Thyroid gland (tissue), 4 donors: ENCODE data around the gene CIROP. TPM values are rescaled to one million over a fixed set of nuclear protein-coding genes. Genes with fewer than 3 reads are reported as not detected.
A peak's percentile ranks its signal among the peaks of the same experiment; 100 is the strongest.

ENCODE experiments used
- DNase-seq, 2 donors: peaks; one replicate each; pipeline ENCODE4 v3.0.0-alpha.2; 2019
- H3K27ac ChIP-seq, 3 donors: fragments of 200-600 bp; sonication (generic); 1 replicate in 2 of 3; 2 replicates in 1 of 3; pipeline ENCODE4 v1.5.1; 2016 to 2019; ENCODE audit warnings: mild to moderate bottlenecking in 1 of 3, moderate library complexity in 1 of 3
- H3K27me3 ChIP-seq: fragments of 200-600 bp; sonication (generic); one replicate; pipeline ENCODE4 v1.5.1; 2019
- H3K36me3 ChIP-seq, 2 donors: fragments of 200-600 bp; sonication (generic); one replicate each; pipeline ENCODE4 v1.5.1; 2016 to 2019
- H3K4me1 ChIP-seq, 2 donors: fragments of 200-600 bp; sonication (generic); one replicate each; pipeline ENCODE4 v1.5.1; 2017 to 2019
- H3K4me3 ChIP-seq, 3 donors: fragments of 200-600 bp; sonication (generic); replicated peaks in 1 of 3; 1 replicate in 2 of 3; 2 replicates in 1 of 3; pipeline ENCODE4 v1.5.1; 2016; ENCODE audit warnings: mild to moderate bottlenecking in 1 of 3
- H3K9me3 ChIP-seq: fragments of 200-600 bp; sonication (generic); one replicate; pipeline ENCODE4 v1.5.1; 2017
- CTCF ChIP-seq, 6 experiments: fragments of 200-600 bp in 3 of 6; fragments of 450-650 bp in 3 of 6; sonication (generic) in 3 of 6; IDR thresholded peaks; one replicate each; pipeline ENCODE4 v1.5.1; 2016 to 2019; ENCODE audit warnings: antibody characterized with exemption in 6 of 6, mild to moderate bottlenecking in 2 of 6, inconsistent platforms in 1 of 6, moderate library complexity in 1 of 6
- POLR2A ChIP-seq, 2 donors: fragments of 450-650 bp; IDR thresholded peaks; one replicate each; pipeline ENCODE4 v1.6.1; 2017; ENCODE audit warnings: antibody characterized with exemption in 2 of 2, mild to moderate bottlenecking in 2 of 2, moderate library complexity in 1 of 2
- WGBS, 2 donors: methylation state at CpG; one replicate each; pipeline ENCODE4 v1.1.5; 2017; 5-methylcytosine and 5-hydroxymethylcytosine counted together
- intact Hi-C: fragments of 100-400 bp; cut with DNase I; formaldehyde crosslinking; loops from one replicate; pipeline ENCODE4 v1.15.1; 2023
- total RNA-seq, 4 donors: library from RNA; depleted of rRNA; stranded (reverse); fragments of >200 nt; gene quantifications; one replicate each; pipeline ENCODE4 v1.2.3, GENCODE V29; 2016

The CIROP gene
- total RNA-seq, 4 donors from 2014 or later, result 0.11 TPM; not detected in 3

- intact Hi-C loops, result loop anchor here (10.0 kb wide), 1 partner anchor 168 kb away; no protein-coding TSS in a partner anchor
- Histone ChIP-seq H3K4me3 (no peak overlapping the region), H3K9me3 (no peaks in the 10 kb centered on the region), H3K27ac (no peak overlapping the region), H3K36me3 (peaks cover 0 to 16% of the 10 kb centered on the region in 2 donors), H3K27me3 (no peaks in the 10 kb centered on the region), H3K4me1 (peaks cover 0 to 8% of the 10 kb centered on the region in 2 donors)
- TF ChIP-seq POLR2A (IDR thresholded peaks at IDR 0.05), result no peak
- TF ChIP-seq CTCF (IDR thresholded peaks at IDR 0.05), result no peak
- WGBS, 2 donors, result 84 to 87% methylated on average over 7 to 8 of the region's 8 CpGs
- no peak for DNase-seq
These were observed 21.9 kb upstream of the CIROP start for GRCh38 chr14:23126548-23127278.

DNA sequence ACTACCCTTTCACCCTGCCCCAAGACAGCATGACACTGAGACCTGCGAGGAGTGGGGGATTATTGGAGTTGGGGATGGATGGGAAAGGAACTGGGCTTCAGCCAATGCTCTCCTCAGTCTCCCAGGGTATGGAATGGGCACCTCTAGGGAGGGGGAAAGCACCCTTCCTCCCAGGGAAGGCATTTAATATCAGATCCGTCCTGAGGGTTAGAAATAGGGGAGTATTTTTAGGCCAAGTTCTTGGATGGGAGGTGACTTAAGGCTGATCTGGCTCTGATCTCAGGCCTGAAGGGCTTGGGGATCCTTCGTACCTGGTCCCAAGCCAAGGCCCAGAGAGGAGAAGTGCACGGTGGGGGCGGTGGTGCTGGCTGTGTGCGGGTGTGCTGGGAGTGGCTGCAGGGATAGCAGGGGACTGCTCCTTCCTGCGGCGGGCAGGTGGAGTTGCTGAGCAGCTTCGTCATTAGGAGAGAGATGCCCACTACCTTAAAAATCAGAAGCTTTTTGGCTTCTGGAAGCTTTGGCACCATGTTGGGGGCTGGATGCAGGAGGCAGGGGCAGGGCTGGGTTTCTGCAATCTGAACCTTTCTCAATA is 21.2 kb upstream of the CIROP start:
- H3K4me3 ChIP-seq, result no peak overlapping the region
- H3K27ac ChIP-seq, result no peak overlapping the region
- H3K27me3 ChIP-seq, result no peaks in the 10 kb centered on the region
- H3K9me3 ChIP-seq, result no peaks in the 10 kb centered on the region
- peaks cover 0 to 8% of the 10 kb centered on the region in 2 donors for H3K4me1 ChIP-seq
- 41 to 45% methylated on average over 7 to 9 of the region's 9 CpGs for WGBS, 2 donors
- peaks cover 0 to 13% of the 10 kb centered on the region in 2 donors for H3K36me3 ChIP-seq
- no peak for TF ChIP-seq CTCF (IDR thresholded peaks at IDR 0.05)
- TF ChIP-seq POLR2A (IDR thresholded peaks at IDR 0.05), result no peak
- DNase-seq, result peak; percentile 70 to 79
- intact Hi-C loops, result loop anchor here (10.0 kb wide), 1 partner anchor 169 kb away; no protein-coding TSS in a partner anchor

GRCh38 chr14:23125011-23125410 is 20.2 kb upstream of the CIROP start:
- no peak for TF ChIP-seq POLR2A (IDR thresholded peaks at IDR 0.05)
- TF ChIP-seq CTCF (IDR thresholded peaks at IDR 0.05), result no peak
- peaks cover 0 to 8% of the 10 kb centered on the region in 2 donors for H3K4me1 ChIP-seq

GRCh38 chr14:23124337-23124954 is 19.7 kb upstream of the CIROP start:
- Histone ChIP-seq H3K36me3 (peaks cover 0 to 9% of the 10 kb centered on the region in 2 donors), H3K27me3 (no peaks in the 10 kb centered on the region), H3K27ac (no peak overlapping the region), H3K4me1 (peaks cover 0 to 8% of the 10 kb centered on the region in 2 donors), H3K9me3 (no peaks in the 10 kb centered on the region), H3K4me3 (no peak overlapping the region)
- intact Hi-C loops, result loop anchor here (10.0 kb wide), 1 partner anchor 170 kb away; no protein-coding TSS in a partner anchor
- TF ChIP-seq POLR2A (IDR thresholded peaks at IDR 0.05), result no peak
- no peak for TF ChIP-seq CTCF (IDR thresholded peaks at IDR 0.05)
- 95% methylated on average over 13 of the region's 13 CpGs for WGBS, 2 donors
- DNase-seq, result no peak

More at GRCh38 chr14:23125011-23125410, 20.2 kb upstream of the CIROP start:
- no peak for DNase-seq
- Histone ChIP-seq H3K27ac (no peak overlapping the region), H3K9me3 (no peaks in the 10 kb centered on the region), H3K27me3 (no peaks in the 10 kb centered on the region), H3K36me3 (peaks cover 0 to 11% of the 10 kb centered on the region in 2 donors), H3K4me3 (no peak overlapping the region)
- intact Hi-C loops, result loop anchor here (10.0 kb wide), 1 partner anchor 170 kb away; no protein-coding TSS in a partner anchor
- 60 to 84% methylated on average over 3 of the region's 3 CpGs for WGBS, 2 donors
